Islet of Langerhans (tissue), 1 donor: ENCODE data around the gene NAGA.

Source experiments
- FAIRE-seq: peaks from one replicate; lab custom pipeline; 2011; peaks lifted over from hg19 to GRCh38; lab: Jason Lieb, UNC

The NAGA gene

DNA sequence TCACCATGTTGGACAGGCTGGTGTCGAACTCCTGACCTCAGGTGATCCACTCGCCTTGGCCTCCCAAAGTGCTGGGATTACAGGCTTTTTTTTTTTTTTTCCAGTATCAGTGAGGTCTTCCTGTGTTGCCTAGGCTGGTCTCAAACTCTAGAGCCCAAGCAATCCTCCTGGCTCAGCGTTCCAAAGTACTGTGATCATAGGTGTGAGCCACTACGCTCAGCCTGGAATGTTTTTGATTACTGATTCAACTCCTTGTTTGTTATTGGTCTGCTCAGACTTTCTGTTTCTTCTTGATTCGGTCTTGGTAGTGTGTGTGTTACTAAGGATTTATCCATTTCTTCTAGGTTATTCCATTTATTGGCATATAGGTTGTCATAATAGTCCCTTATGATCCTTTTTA is 31.3 kb downstream of the NAGA start:
- FAIRE-seq: no peak

DNA sequence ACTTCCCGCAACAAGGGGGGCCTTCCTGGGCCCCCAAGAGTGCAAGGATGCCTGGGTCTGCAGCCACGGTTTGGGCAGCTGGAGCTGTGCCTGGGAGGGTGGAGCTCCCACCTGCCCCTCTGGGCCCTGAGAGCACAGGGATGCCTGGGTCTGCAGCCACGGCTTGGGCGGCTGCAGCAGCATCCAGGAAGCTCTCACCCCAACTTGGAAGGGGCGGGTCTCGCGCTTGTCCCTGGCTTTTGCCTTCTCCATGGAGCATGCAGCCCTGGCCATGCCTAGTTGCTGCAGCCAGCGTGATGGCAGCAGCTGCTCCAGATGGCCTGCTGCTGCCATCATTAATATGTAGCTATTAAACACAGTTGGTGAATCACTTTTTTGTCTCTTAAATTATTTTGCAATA is 35.4 kb downstream of the NAGA start:
- FAIRE-seq: no peak

- FAIRE-seq: no peak
Measured at GRCh38 chr22:42033263-42034181, 37.1 kb downstream of the NAGA start.

DNA sequence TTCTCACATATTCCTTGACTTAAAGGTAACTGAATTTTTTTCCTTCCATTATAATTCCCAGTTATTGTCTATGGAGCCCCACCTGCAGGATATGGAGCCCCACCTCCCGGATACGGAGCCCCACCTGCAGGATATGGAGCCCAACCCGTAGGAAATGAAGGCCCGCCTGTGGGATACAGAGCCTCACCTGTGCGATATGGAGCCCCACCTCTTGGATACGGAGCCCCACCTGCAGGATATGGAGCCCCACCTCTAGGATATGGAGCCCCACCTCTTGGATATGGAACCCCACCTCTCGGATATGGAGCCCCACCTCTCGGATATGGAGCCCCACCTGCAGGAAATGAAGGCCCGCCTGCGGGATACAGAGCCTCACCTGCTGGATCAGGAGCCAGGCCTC is 43.9 kb downstream of the NAGA start:
- no peak for FAIRE-seq

DNA sequence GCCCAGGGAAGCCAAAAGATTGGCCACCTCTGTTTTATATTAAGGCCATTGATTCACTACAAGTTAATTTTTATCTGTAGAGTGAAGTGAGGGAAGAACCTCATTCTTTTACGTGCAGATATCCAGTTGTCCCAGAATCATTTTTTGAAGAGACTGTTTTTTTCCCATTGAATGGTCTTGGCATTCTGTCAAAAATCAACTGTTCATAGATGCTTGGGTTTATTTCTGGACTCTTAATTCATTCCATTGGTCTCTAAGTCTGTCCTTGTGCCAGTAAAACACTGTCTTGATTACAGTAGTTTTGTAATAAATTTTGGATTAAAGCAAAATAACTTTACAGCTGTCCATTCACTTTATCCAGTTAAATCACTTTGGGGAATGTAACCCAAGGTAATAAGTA is 45.2 kb downstream of the NAGA start:
- FAIRE-seq: no peak

GRCh38 chr22:42022162-42022847 is 48.3 kb downstream of the NAGA start:
- no peak for FAIRE-seq

DNA sequence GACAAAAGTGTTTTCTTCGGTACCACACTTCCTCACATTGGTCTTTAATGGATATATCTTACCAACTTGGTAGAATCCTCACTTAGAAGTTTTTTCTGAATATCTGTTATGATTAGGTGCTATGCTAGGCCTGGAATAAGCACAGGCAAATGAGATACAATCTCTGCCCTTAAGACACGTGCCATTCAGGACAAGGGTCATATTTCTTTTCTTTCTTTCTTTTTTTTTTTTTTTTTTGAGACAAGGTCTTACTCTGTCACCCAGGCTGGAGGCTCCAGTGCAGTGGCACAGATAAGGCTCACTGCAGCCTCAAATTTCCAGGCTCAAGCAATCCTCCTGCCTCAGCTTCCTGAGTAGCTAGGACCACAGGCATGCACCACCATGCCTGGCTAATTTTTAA is 49.0 kb downstream of the NAGA start:
- no peak for FAIRE-seq

- FAIRE-seq: no peak
Measured at GRCh38 chr22:42018224-42018623, 52.4 kb downstream of the NAGA start.

DNA sequence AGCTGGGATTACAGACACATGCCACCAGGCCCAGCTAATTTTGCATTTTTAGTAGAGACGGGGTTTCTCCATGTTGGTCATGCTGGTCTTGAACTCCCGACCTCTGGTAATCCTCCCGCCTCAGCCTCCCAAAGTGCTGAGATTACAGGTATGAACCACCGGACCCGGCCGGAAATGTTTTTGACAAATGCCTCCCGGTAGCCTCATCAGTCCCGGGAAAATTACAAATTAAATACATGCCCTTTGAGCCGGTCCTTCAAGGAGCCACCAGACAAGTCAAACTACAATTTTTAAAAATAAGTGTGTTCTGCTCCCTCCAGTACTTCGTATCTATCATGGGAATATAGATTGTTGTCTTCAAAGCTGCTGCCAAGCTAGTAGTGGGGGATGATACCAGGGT is 54.5 kb downstream of the NAGA start:
- FAIRE-seq: no peak

DNA sequence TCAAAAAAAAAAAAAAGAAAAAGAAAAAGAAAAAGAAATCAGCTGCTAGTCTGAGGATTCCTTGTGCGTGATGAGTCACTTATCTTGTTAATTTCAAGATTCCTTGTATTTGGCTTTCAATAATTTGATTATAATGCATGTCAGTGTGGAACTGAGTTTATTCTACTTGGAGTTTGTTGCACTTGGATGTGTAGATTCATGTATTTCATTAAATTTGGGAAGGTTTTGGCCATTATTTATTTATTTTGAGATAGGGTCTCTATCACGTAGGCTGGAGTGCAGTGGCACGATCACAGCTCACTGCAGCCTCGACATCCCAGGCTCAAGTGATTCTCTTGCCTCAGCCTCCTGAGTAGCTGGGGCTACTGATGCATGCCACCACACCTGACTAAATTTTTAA is 57.2 kb downstream of the NAGA start:
- no peak for FAIRE-seq

GRCh38 chr22:42010778-42011177 is 59.8 kb downstream of the NAGA start:
- FAIRE-seq: no peak
